Measurements from ENCODE around the gene XPNPEP1.
A peak's percentile ranks its signal among the peaks of the same experiment; 100 is the strongest.
"Not testable (repeated sequence)": the region's sequence is repeated elsewhere in the genome, so short reads cannot be mapped to it uniquely, and the experiment has no call there.

XPNPEP1 gene

GRCh38 chr10:109922358-109922975 is 844 bp downstream of the XPNPEP1 start:
- DNase-seq, result no peak

GRCh38 chr10:109920016-109920415 is 3.3 kb downstream of the XPNPEP1 start:
- peak; percentile 55 for DNase-seq

- DNase-seq, result peak; percentile 69
These were observed 4.1 kb downstream of the XPNPEP1 start for GRCh38 chr10:109919220-109919619.

DNA sequence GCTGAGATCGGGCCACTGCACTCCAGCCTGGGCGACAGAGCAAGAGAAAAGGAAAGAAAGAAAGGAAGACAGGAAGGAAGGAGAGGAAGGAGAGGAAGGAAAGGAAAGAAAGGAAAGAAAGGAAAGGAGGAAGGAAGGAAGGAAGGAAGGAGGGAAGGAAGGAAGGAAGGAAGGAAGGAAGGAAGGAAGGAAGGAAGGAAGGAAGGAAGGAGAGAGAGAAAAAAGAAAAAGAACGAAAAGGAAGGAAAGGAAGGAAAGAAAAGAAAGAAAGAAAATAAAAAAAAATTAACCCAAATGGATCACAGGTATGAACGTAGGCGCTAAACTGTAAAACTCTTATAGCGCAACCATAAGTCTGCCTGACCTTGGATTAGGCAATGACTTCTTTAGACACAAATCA is 4.6 kb downstream of the XPNPEP1 start:
- not testable (repeated sequence) for DNase-seq

- DNase-seq, result no peak
These were observed 7.7 kb downstream of the XPNPEP1 start for GRCh38 chr10:109915566-109915965.

GRCh38 chr10:109914966-109915365 is 8.3 kb downstream of the XPNPEP1 start:
- peak; percentile 75 for DNase-seq

- DNase-seq, result no peak
These were observed 9.9 kb downstream of the XPNPEP1 start for GRCh38 chr10:109913306-109913892.

- DNase-seq, result no peak
These were observed 10.7 kb downstream of the XPNPEP1 start for GRCh38 chr10:109912335-109913281.

DNA sequence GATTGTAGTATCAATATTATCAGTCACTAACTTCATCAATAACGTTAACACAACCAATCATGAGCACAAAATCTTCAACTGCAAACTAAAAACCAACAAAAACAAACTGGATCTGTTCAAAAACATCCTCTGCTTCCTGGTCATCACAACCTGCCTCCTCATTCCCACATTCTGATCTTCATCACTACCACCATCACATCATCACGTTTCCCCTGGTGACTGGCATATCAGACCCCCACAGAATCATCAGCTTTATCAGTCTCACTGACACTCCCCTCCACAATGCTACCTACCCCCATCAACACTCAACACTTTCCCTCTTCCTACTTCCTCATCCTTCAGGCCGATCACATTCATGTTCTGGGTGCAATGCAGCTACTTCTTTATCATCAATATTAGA is 11.4 kb downstream of the XPNPEP1 start:
- no peak for DNase-seq

DNA sequence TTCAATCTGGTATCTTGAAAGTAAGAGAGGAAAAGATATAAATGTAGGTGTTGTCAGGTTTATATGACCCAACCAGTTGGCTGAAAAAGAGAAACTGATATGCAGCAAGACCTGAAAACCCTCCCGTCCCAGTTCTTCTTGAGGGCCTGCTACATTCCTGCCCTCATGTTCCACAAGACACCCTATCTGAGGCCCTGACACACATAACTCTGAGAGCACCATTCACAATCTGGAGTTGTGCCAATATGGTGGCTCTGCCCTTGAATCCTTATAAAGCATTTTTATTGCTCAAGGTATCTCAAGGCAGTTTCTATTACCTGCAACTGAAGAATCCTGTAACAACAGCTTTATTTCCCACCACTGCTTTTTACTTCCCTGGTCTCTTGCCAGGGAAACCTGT is 17.0 kb downstream of the XPNPEP1 start:
- DNase-seq, result no peak

GRCh38 chr10:109904397-109904796 is 18.9 kb downstream of the XPNPEP1 start:
- DNase-seq, result no peak

GRCh38 chr10:109902992-109903947 is 20.0 kb downstream of the XPNPEP1 start:
- DNase-seq, result peak; percentile 27

GRCh38 chr10:109899356-109900331 is 23.7 kb downstream of the XPNPEP1 start:
- DNase-seq, result no peak

GRCh38 chr10:109898666-109899355 is 24.5 kb downstream of the XPNPEP1 start:
- DNase-seq, result no peak

GRCh38 chr10:109898007-109898406 is 25.3 kb downstream of the XPNPEP1 start:
- no peak for DNase-seq

DNA sequence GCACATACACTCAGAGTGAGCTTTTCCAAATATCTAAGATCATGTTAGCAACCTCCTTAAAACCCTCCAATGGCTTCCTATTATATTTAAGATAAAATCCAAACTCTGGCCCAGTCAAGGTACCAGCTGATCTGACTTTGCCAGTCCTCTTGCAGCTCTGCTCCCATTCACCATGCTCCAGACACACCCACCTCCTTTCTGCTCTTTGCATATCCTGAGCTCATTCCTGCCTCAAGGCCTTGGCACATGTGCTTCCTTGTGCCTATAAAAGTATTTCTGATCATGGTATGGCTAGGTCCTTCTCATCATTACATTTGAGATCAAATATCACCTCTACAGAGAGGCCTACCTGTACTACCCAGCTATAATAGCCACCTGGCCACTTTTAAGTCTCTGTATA is 27.5 kb downstream of the XPNPEP1 start:
- no peak for DNase-seq

DNA sequence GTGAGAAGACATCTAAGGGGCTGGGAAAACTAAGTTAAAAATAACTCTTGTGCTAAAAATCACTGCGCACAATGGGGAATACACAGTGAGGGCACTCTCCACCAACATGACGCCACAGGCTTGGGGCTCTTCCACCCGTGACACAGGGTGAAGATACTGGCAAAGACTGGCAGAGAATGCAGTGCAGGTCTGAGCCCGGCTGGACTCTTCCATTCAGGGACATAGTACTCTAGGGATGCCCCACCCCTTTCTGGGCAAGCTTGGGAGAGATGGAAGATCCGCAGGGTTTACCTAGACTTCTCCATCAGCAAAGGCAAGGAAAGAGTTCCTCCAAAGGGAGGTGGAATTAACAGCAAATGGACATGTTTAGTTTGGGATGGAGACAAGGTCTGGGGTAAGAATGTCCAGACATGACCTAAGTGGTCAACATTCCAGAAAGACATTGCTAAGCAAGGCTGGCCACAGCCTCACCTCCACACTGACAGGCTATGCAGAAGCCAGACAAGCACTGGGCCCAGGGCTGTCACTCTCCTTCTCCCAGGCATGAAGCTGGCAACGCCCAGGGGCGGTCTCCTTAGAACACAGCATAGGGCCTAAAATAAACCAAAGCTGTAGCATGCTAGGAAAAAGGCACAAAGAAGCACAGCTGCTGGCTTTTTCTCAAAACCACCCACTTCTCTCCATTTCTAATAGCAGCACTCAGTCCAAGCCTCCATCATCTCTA is 28.1 kb downstream of the XPNPEP1 start:
- no peak for DNase-seq

DNA sequence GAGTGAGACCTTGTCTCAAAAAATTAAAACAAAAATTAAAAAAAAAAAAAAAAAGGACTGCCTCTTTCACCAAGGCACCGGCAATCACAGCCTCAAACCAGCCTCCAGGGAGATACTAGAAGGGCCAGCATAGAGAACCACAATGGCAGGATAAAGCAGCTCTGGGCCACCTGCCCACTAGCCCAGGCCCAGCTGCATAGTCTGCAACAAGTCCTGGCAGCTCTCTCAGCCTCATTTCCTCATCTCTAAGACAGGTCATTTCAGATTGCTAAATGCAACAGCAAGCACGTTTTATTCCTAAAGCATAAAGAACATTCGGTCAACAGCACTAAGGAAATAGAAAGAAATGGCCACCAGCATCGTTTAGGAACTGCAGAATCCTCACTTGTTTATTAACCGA is 28.8 kb downstream of the XPNPEP1 start:
- no peak for DNase-seq

DNA sequence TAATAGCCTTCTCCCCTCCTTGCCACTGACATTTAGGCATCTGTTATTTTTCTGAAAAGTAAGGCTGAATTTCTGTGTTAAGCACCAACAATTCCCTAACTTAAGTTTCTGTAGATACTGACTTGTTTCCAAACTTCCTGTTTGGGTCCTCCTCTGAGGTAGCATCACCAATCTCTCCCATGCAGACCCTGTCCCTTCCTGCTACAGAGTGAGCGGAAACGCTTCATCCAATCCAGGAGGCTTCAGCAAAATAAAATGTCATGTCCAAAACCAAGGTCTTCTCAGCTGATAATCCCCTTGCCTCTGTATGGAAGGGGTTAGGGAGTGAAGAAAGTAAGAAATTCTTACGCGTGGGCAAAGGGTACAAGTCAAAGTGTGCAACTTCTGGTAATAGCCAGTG is 29.9 kb downstream of the XPNPEP1 start:
- DNase-seq, result no peak

- DNase-seq, result no peak
These were observed 30.4 kb downstream of the XPNPEP1 start for GRCh38 chr10:109892931-109893330.
